ENCODE data around the gene ATE1. TPM values are rescaled to one million over a fixed set of nuclear protein-coding genes. Genes with fewer than 3 reads are reported as not detected.

The ATE1 gene
- total and polyA plus RNA-seq, 2 donors (not counting 1 experiment from before 2014, with no cell fraction given), result 8.2 to 32.0 TPM

GRCh38 chr10:121873236-121873635 lies 54.6 kb downstream of the ATE1 start:
- 100% methylated on average over 1 of the region's 3 CpGs for WGBS (ENCODE audit: insufficient coverage)
- Histone ChIP-seq H3K4me3 (ENCODE audit: control extremely low read depth in 1 of 5, extremely low read depth in 1 of 5, insufficient read depth in 1 of 5, low read depth in 2 of 5, low read length in 4 of 5) (no peak overlapping the region), H3K4me2 (replicated peaks; ENCODE audit: low read depth, low read length, poor library complexity, severe bottlenecking) (no peak overlapping the region), H3K36me3 (replicated peaks in 1 of 2; ENCODE audit: control extremely low read depth in 1 of 2, control insufficient read depth in 1 of 2, extremely low read depth in 1 of 2, insufficient read depth in 2 of 2, low read length in 1 of 2) (peaks cover 0 to 12% of the 10 kb centered on the region in 2 experiments), H3K79me2 (ENCODE audit: control insufficient read depth, insufficient read depth, low read length) (no peaks in the 10 kb centered on the region), H3K27ac (ENCODE audit: low read length in 2 of 2) (no peak overlapping the region), H4K20me1 (ENCODE audit: control insufficient read depth, insufficient read depth, low read length, poor library complexity, severe bottlenecking) (no peaks in the 10 kb centered on the region), H3K4me1 (ENCODE audit: control insufficient read depth in 2 of 2, insufficient read depth in 2 of 2, low read length in 2 of 2) (no peaks in the 10 kb centered on the region), H2AFZ (ENCODE audit: insufficient read depth, low read depth, low read length, poor library complexity, severe bottlenecking) (no peak overlapping the region), H3K9me3 (ENCODE audit: control extremely low read depth in 1 of 3, control insufficient read depth in 2 of 3, insufficient read depth in 1 of 3, low read length in 2 of 3) (no peaks in the 10 kb centered on the region), H3K27me3 (replicated peaks in 1 of 4; ENCODE audit: control extremely low read depth in 1 of 4, control insufficient read depth in 3 of 4, insufficient read depth in 4 of 4, low read length in 3 of 4) (no peaks in the 10 kb centered on the region), H3K9ac (ENCODE audit: low read length) (no peak overlapping the region)
- DNase-seq (no peak), ATAC-seq (ENCODE audit: low read depth) (no peak)
- POLR2A ChIA-PET, result no interaction called here
- CTCF ChIA-PET, result no interaction called here
- TF ChIP-seq CTCF (IDR thresholded peaks at IDR 0.05) (no peak), EZH2 (IDR thresholded peaks at IDR 0.05; ENCODE audit: borderline replicate concordance, insufficient read depth, low read depth, low read length, poor library complexity, severe bottlenecking) (no peak)
- Mint-ChIP-seq H3K27ac (no peak overlapping the region), H3K27me3 (no peaks in the 10 kb centered on the region), H3K4me3 (no peak overlapping the region), H3K9me3 (ENCODE audit: insufficient read depth) (no peaks in the 10 kb centered on the region), H3K4me1 (no peaks in the 10 kb centered on the region)
- intact Hi-C loops (cut with micrococcal nuclease), result no loop called here

GRCh38 chr10:121870413-121870812 lies 57.4 kb downstream of the ATE1 start:
- ATAC-seq (ENCODE audit: low read depth), result no peak
- Histone ChIP-seq H4K20me1 (ENCODE audit: control insufficient read depth, insufficient read depth, low read length, poor library complexity, severe bottlenecking) (no peaks in the 10 kb centered on the region), H3K79me2 (ENCODE audit: control insufficient read depth, insufficient read depth, low read length) (no peaks in the 10 kb centered on the region), H3K27ac (ENCODE audit: low read length in 2 of 2) (no peak overlapping the region), H2AFZ (ENCODE audit: insufficient read depth, low read depth, low read length, poor library complexity, severe bottlenecking) (no peak overlapping the region), H3K4me1 (ENCODE audit: control insufficient read depth in 2 of 2, insufficient read depth in 2 of 2, low read length in 2 of 2) (no peaks in the 10 kb centered on the region), H3K4me2 (replicated peaks; ENCODE audit: low read depth, low read length, poor library complexity, severe bottlenecking) (no peak overlapping the region), H3K9ac (ENCODE audit: low read length) (no peak overlapping the region), H3K9me3 (ENCODE audit: control extremely low read depth in 1 of 3, control insufficient read depth in 2 of 3, insufficient read depth in 1 of 3, low read length in 2 of 3) (no peaks in the 10 kb centered on the region), H3K27me3 (replicated peaks in 1 of 4; ENCODE audit: control extremely low read depth in 1 of 4, control insufficient read depth in 3 of 4, insufficient read depth in 4 of 4, low read length in 3 of 4) (no peaks in the 10 kb centered on the region), H3K4me3 (ENCODE audit: control extremely low read depth in 1 of 5, extremely low read depth in 1 of 5, insufficient read depth in 1 of 5, low read depth in 2 of 5, low read length in 4 of 5) (no peak overlapping the region), H3K36me3 (replicated peaks in 1 of 2; ENCODE audit: control extremely low read depth in 1 of 2, control insufficient read depth in 1 of 2, extremely low read depth in 1 of 2, insufficient read depth in 2 of 2, low read length in 1 of 2) (peaks cover 0 to 22% of the 10 kb centered on the region in 2 experiments)
- CTCF ChIA-PET, result no interaction called here
- no CpG with 5 or more reads among the region's 1 CpG for WGBS (ENCODE audit: insufficient coverage)
- intact Hi-C loops (cut with micrococcal nuclease), result no loop called here
- Mint-ChIP-seq H3K27ac (no peak overlapping the region), H3K4me1 (peaks cover 2% of the 10 kb centered on the region), H3K9me3 (ENCODE audit: insufficient read depth) (no peaks in the 10 kb centered on the region), H3K27me3 (no peaks in the 10 kb centered on the region), H3K4me3 (no peak overlapping the region)
- no peak for DNase-seq
- POLR2A ChIA-PET, result no interaction called here
- TF ChIP-seq CTCF (IDR thresholded peaks at IDR 0.05), result no peak
- no peak for TF ChIP-seq EZH2 (IDR thresholded peaks at IDR 0.05; ENCODE audit: borderline replicate concordance, insufficient read depth, low read depth, low read length, poor library complexity, severe bottlenecking)

Measured in B cell (primary cell).